Urinary bladder (tissue), 4 donors: ENCODE data around the gene AATF. TPM values are rescaled to one million over a fixed set of nuclear protein-coding genes. Genes with fewer than 3 reads are reported as not detected.

Experiments
- DNase-seq: peaks from one replicate; pipeline ENCODE4 v3.0.0-alpha.2; 2015; ENCODE audit errors: extremely low spot score
- H3K27ac ChIP-seq: one replicate; pipeline ENCODE4 v1.5.1; 2013; ENCODE audit warnings: low read depth, mild to moderate bottlenecking, moderate library complexity
- H3K36me3 ChIP-seq: one replicate; pipeline ENCODE4 v1.6.1; 2013; ENCODE audit warnings: mild to moderate bottlenecking, moderate library complexity; ENCODE audit not compliant: insufficient read depth
- H3K4me1 ChIP-seq: one replicate; pipeline ENCODE4 v1.6.1; 2013; ENCODE audit warnings: mild to moderate bottlenecking, moderate library complexity; ENCODE audit not compliant: insufficient read depth
- H3K4me3 ChIP-seq: one replicate; pipeline ENCODE4 v1.5.1; 2013; ENCODE audit warnings: low read depth, low read length
- WGBS: extraction: QIAGEN DNeasy Blood & Tissue Kit; methylation state at CpG from one replicate; pipeline ENCODE4 v1.1.7; 2013; 5-methylcytosine and 5-hydroxymethylcytosine counted together
- polyA plus RNA-seq: library from polyadenylated mRNA; stranded (reverse); fragments of 200-250 nt; gene quantifications from one replicate; pipeline ENCODE4 v1.2.3, GENCODE V29; 2013
- total RNA-seq: library from RNA; depleted of rRNA; stranded (reverse); fragments of >200 nt; gene quantifications from one replicate; pipeline ENCODE4 v1.2.3, GENCODE V29; 2014
- donor health status: healthy with polysubstance abuse.
- donor health status: healthy.

The AATF gene
- total and polyA plus RNA-seq, 2 donors = 11.3 to 46.0 TPM

DNA sequence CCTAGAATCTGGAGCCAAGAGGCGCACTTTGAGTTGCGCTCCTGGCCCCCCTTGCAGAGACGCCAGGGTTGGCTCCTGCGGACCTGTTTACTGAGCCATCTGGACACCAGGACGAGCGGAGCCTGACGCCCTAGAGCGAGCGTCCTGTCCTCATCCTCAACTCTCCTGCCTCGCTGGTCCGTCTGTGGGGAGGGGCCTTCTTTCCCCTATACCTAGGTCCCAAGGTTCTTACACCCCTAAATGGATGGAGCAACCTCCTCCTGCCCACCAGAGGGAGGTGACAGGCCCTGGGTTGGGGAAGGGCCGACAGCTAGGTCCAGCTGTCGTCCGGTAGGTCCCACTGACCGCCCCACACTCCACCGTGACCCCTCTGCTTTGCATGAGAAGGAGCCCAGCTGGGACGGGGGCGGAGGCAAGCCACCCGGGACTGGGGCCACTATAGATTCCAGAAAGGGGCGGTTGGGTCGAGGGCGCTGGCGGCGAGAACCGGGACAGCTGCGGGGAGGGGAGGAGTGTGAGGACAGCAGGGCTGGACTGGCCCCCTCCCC lies 14.5 kb upstream of the AATF start:
- H3K4me3 ChIP-seq = no peak overlapping the region
- WGBS = 4% methylated on average over 26 of the region's 26 CpGs
- DNase-seq = no peak
- H3K36me3 ChIP-seq = no peaks in the 10 kb centered on the region
- H3K27ac ChIP-seq = no peak overlapping the region
- H3K4me1 ChIP-seq = no peaks in the 10 kb centered on the region

DNA sequence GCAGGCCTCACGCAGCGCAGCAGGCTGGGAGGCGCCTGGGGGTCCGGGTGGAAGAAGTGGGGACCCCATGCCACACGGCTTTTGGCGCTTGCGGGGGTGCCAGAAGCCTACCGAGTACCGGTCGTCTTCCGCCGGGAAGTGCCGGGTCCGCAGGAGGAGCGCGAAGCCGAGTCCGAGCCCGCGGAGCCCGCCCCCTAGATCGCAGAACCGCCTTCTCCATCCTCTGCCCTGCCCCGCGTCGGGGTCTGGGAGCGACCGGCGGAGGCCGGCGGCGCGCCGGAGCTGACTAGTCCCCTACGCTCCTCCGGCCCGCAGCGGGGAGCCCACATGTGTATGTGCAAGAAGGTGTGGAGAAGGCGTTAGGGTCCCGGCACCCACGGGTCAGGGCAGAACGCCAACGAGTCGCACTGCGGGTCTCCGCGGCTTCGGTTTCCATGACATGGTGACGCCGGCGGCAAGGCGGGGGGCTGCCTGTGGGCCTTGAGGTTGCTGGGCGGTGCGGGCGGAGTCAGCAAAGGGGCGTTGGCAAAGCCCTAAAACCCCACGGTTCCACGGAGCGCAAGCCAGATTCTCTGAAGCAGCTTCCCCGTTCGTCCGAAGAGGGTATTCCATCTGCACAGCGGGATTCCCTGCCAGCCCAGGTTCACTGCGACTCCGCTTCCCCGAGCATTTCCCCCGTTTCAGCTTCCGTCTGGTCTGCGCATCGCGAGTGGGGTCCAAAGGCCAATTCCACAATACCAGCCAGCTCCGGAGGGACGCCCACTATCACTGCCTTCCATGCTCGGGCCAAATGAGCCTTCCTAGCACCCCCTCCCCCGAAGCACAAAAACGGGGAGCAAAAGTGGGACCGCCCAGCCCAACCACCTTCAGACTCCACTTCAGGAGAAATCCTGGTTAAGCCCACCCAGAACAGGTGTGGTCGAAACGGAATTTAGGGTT lies 13.8 kb upstream of the AATF start:
- H3K4me3 ChIP-seq = no peak overlapping the region
- no peak for DNase-seq
- H3K4me1 ChIP-seq = no peaks in the 10 kb centered on the region
- no peaks in the 10 kb centered on the region for H3K36me3 ChIP-seq
- H3K27ac ChIP-seq = no peak overlapping the region
- 2% methylated on average over 79 of the region's 79 CpGs for WGBS

GRCh38 chr17:36935671-36936454 lies 12.9 kb upstream of the AATF start:
- Histone ChIP-seq H3K27ac (no peak overlapping the region), H3K36me3 (no peaks in the 10 kb centered on the region), H3K4me1 (no peaks in the 10 kb centered on the region), H3K4me3 (no peak overlapping the region)
- no peak for DNase-seq
- WGBS = 2% methylated on average over 49 of the region's 49 CpGs

DNA sequence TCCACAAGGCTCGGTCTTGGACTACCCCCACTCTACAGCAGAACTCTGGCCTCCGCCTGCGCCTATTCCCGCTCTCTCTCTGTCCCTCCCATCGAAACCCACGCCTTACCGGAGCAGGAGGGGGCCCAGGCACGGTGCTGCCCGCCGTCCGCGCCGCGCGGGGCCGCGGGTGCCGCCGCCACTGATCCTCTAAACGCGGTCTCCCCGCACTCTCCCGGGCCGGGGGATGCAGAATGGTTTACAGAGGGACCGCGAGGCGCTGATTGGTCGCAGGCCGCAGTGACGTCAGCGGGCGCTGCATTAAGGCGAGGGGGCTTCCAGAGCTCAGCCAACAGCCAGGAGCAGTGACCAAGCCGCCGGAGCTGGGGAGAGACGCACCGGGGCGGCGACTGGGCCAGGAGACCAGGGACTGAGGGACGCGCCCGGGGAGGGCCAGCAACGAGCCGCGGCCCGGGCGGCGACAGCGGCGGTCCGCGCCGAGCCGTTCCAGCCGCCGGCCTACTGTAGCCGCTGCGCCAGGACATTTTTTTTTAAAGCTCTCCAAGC lies 12.2 kb upstream of the AATF start:
- Histone ChIP-seq H3K4me3 (peak overlapping the region; percentile 9), H3K36me3 (no peaks in the 10 kb centered on the region), H3K27ac (no peak overlapping the region), H3K4me1 (no peaks in the 10 kb centered on the region)
- no peak for DNase-seq
- 2% methylated on average over 58 of the region's 58 CpGs for WGBS

DNA sequence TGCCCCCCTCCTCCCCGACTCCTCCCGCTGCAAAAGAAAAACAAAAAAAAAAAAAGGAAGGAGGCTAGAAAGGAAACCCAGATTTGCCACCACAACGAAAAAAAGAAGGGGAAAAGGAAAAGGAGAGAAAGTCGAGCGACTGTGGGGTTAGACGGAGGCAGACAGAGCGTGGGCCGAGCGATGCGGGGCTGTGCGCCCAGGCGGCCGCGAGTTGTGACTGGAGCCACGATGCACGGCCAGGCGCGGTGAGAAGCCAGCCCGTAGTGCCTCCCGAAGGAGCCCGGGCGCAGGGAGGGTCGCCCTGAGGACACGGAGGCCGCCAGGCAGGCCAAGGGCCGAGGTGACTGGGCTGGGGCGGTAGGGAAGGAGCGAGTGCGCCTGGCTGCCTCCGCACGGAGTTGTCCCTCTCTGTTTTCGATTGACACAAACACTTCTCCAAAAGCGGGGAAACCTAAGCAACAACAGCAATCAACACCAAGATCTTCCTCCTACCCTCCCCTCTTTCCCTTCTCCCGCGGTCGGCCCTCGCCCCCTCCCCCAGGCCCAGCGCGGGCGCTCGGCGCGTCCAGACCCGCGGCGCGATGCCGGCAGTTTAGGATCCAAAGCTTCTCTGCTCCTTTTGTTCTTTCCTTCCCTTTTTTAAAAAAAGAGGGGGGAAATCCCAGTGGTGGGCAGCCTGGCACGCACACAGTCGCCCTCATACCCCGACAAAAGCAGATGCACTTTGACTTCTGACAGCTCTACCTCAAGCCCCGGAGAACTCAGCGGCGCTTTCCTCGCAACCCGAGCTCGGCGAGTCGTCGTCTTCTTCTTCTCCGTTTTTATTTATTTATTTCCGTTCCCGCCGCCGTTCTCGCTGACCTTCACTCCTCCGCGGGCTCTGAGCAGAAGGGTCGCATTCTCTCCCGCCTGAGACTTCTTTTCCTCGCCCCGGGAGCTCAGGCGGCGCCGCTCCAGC lies 11.5 kb upstream of the AATF start, which contains the start of gene LHX1:
Gene LHX1, plus strand, starts transcription at position 475 of the 958 bp plus-strand sequence. CDS start 723 bp downstream, outside the sequence.
- DNase-seq = no peak
- 2% methylated on average over 75 of the region's 75 CpGs for WGBS
- Histone ChIP-seq H3K36me3 (no peaks in the 10 kb centered on the region), H3K4me3 (peak within 1 kb of the TSS; percentile 9), H3K4me1 (no peaks in the 10 kb centered on the region), H3K27ac (no peak within 1 kb of the TSS)

DNA sequence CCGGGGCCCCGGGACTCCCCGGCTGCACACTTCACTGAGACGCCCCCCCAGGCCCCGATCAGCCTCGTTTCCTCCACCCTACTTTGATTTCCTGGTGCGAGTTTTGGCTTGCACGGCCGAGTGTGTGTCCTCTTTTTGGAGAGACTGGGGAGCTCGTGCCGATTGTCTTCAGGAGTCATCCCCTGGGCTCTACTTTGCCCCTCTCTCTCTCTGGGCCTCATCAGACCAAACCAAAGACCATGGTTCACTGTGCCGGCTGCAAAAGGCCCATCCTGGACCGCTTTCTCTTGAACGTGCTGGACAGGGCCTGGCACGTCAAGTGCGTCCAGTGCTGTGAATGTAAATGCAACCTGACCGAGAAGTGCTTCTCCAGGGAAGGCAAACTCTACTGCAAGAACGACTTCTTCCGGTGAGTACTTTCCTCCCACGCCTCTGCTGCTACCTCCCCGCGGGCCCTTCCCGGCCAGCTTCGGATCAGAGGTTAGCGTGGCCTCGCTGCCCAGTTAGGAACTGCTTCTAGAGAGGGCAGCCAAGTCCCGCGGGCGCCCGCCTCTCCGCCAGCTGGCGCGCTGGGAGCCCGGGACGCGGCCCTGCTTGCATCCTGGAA lies 10.7 kb upstream of the AATF start:
- 3% methylated on average over 36 of the region's 36 CpGs for WGBS
- no peak overlapping the region for H3K4me3 ChIP-seq
- H3K27ac ChIP-seq = no peak overlapping the region
- H3K4me1 ChIP-seq = no peaks in the 10 kb centered on the region
- no peak for DNase-seq
- H3K36me3 ChIP-seq = no peaks in the 10 kb centered on the region

DNA sequence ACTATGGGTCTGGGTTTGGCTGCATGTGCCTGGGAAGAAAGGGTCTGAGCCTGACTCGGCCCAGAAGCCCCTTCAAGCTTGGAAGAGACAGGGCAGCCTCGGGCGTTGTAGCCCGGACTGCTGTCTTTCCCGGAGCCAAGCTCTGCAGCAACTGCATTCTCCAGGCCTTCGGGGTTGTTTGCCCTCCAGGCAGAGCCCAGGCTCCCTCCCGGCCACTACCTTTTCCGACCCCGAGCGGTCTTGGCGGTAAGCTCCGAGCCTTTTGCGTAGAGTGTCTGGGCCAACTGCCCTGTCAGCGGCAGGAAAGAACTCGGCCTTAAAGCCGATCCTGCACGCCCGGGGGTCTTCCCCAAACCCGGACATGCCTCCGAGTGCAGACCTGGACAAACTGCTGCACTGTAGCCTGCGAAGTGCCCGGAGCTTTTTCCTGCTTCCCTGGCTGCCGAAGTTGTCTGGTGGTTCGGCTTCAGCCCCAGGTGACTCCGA lies 10.1 kb upstream of the AATF start:
- Histone ChIP-seq H3K4me3 (no peak overlapping the region), H3K4me1 (no peaks in the 10 kb centered on the region), H3K27ac (no peak overlapping the region), H3K36me3 (no peaks in the 10 kb centered on the region)
- WGBS = 4% methylated on average over 25 of the region's 25 CpGs
- DNase-seq = no peak

DNA sequence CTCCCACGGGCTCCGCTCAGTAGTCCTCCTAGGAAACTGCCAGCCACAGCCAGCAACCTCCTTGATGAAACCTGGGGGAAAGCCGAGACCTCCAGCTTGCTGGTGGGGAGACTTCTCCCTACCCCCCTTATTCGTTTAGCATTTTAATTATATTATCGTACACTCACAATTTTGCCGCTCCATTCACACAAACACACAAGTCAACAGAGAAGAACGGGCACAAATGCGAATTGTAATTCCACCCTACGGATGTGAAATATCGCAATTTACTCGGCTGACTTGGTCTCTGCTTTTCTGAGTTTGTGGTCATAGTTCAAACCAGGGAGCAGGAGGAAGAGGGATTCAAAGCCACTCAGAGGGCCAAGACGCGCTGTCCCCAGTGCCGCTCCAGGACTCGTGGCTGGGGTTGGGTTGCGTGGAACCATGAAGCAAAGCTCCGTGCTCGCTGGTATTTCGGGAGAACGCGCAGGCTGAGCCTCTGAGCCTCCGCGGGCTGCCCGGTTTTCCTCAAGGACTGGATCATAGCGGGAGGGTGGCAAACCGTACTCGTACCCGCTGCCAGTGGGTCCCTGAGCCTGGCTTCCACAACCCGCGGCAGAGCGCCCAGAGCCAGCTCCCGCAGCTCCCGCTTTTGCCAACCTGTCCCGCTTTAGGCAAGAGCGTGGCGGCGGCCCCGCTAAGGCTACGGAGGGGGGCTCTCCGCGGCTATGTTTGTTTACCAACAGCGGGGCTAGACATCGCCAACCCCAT lies 9.5 kb upstream of the AATF start:
- no peak overlapping the region for H3K27ac ChIP-seq
- DNase-seq = no peak
- 6% methylated on average over 43 of the region's 43 CpGs for WGBS

GRCh38 chr17:36939802-36940312 lies 8.9 kb upstream of the AATF start:
- Histone ChIP-seq H3K27ac (no peak overlapping the region), H3K36me3 (no peaks in the 10 kb centered on the region), H3K4me1 (no peaks in the 10 kb centered on the region), H3K4me3 (no peak overlapping the region)
- no peak for DNase-seq
- WGBS = 4% methylated on average over 26 of the region's 26 CpGs

More for the DNA sequence above, 9.5 kb upstream of the AATF start:
- Histone ChIP-seq H3K4me1 (no peaks in the 10 kb centered on the region), H3K4me3 (no peak overlapping the region), H3K36me3 (no peaks in the 10 kb centered on the region)

DNA sequence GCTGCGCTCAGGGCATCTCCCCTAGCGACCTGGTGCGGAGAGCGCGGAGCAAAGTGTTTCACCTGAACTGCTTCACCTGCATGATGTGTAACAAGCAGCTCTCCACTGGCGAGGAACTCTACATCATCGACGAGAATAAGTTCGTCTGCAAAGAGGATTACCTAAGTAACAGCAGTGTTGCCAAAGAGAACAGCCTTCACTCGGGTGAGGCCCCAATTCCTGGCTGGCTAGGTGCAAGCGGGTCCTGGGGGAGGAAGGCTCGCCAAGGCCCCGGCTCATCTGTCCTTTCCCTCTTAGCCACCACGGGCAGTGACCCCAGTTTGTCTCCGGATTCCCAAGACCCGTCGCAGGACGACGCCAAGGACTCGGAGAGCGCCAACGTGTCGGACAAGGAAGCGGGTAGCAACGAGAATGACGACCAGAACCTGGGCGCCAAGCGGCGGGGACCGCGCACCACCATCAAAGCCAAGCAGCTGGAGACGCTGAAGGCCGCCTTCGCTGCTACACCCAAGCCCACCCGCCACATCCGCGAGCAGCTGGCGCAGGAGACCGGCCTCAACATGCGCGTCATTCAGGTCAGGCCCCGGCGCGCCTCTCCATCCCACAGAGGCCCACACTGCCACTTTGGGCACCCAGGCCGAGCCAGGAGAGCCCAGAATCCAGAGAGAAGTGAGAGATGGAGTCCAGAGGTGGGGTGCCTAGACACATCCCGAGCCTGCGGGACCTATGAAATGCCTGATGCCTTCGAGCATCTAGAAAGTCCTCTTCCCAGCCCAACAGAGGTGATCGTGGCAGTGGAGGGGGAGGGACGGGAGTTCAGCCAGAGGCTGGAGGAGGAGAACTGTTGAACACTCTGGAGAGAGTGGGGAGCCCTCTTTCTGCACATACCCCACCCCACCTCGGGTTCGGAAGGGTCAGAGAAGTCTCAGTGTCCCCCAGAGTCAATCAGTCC lies 8.2 kb upstream of the AATF start:
- Histone ChIP-seq H3K36me3 (no peaks in the 10 kb centered on the region), H3K4me1 (no peaks in the 10 kb centered on the region), H3K4me3 (no peak overlapping the region), H3K27ac (no peak overlapping the region)
- no peak for DNase-seq
- 5% methylated on average over 52 of the region's 52 CpGs for WGBS
